ENCODE measurements around the gene SPEF2. TPM values are rescaled to one million over a fixed set of nuclear protein-coding genes. Genes with fewer than 3 reads are reported as not detected.

Gene SPEF2
- total RNA-seq, 1 donor from 2014 or later = 2.7 TPM

DNA sequence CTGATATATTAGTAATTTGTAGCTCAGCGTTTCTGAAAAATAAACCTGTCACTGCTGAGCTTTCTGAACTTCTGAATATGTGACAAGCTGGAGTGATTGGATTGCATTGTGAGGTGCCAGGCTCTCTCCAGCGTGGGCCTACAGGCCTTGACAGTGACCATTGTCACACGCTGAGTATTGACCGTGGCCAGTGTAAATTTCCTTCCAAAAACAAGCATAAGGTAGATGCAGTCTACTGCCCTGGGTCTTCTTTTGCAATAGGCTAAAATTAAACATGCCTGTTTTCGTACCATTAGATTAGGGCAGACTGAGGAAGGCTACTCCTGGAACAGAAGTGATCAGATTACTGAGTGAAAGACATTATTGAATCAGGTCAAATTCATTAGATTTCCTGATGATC, 60.2 kb downstream of the SPEF2 start:
- no peaks in the 10 kb centered on the region for H3K27me3 ChIP-seq (ENCODE audit: low read depth)
- H3K36me3 ChIP-seq = no peaks in the 10 kb centered on the region
- no peak overlapping the region for H3K4me3 ChIP-seq
- TF ChIP-seq CTCF (IDR thresholded peaks at IDR 0.05; ENCODE audit: borderline replicate concordance) = no peak
- intact Hi-C loops (cut with micrococcal nuclease) = no loop called here
- peaks cover 9% of the 10 kb centered on the region for H3K4me1 ChIP-seq
- no peaks in the 10 kb centered on the region for H3K9me3 ChIP-seq (replicated peaks)
- no peak overlapping the region for H3K27ac ChIP-seq (replicated peaks)
- no peak for DNase-seq

DNA sequence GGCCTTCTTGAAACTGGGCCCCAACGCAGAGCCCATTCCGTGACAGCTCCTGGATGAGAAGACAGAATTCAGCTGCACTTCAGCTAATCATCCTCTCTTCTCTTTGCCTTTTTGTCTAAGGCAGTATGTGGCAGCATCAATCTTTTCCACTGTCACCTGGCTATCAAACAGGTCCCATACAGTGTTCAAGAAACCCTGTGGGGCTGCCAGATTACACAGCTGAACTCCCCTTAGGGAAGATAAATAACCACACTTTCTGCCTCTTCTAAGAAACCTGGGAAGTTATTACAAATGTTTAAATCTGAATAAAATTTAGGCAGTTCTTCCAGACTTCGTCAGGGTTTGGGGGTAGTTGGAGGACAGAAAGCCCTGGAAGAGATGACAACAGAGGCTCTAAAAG, 61.0 kb downstream of the SPEF2 start:
- no peak overlapping the region for H3K4me3 ChIP-seq
- no peak for TF ChIP-seq CTCF (IDR thresholded peaks at IDR 0.05; ENCODE audit: borderline replicate concordance)
- no peak for DNase-seq
- no peaks in the 10 kb centered on the region for H3K27me3 ChIP-seq (ENCODE audit: low read depth)
- H3K36me3 ChIP-seq = no peaks in the 10 kb centered on the region
- H3K27ac ChIP-seq (replicated peaks) = no peak overlapping the region
- intact Hi-C loops (cut with micrococcal nuclease) = no loop called here
- no peaks in the 10 kb centered on the region for H3K9me3 ChIP-seq (replicated peaks)
- H3K4me1 ChIP-seq = peaks cover 9% of the 10 kb centered on the region

- no peak for TF ChIP-seq CTCF (IDR thresholded peaks at IDR 0.05; ENCODE audit: borderline replicate concordance)
- DNase-seq = no peak
- intact Hi-C loops (cut with micrococcal nuclease) = no loop called here
- Histone ChIP-seq H3K27ac (replicated peaks) (no peak overlapping the region), H3K4me1 (peaks cover 9% of the 10 kb centered on the region), H3K4me3 (no peak overlapping the region), H3K9me3 (replicated peaks) (no peaks in the 10 kb centered on the region), H3K36me3 (no peaks in the 10 kb centered on the region), H3K27me3 (ENCODE audit: low read depth) (no peaks in the 10 kb centered on the region)
These were observed 61.7 kb downstream of the SPEF2 start for GRCh38 chr5:35679357-35679756.

DNA sequence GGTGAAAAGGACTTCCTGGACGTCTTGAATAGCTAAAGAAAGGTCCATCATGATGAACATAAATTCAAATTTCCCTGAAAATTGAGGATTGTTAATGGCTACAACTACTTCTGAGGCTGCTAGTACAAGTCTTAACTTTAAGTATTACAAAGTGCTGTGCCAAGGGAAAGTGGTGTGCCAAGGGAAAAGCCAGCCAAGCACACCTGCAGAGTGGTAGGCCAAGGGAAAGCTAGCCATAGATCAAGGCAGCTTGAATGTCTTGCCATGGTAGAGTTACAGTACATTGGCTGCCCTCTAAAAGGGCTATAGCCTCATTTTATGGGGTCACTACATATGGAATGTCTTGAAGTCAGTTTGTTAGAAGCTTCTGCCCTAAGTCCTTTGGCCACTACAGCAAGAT, 64.2 kb downstream of the SPEF2 start:
- no peak overlapping the region for H3K27ac ChIP-seq (replicated peaks)
- no peaks in the 10 kb centered on the region for H3K36me3 ChIP-seq
- H3K27me3 ChIP-seq (ENCODE audit: low read depth) = no peaks in the 10 kb centered on the region
- no peak for DNase-seq
- H3K4me3 ChIP-seq = no peak overlapping the region
- intact Hi-C loops (cut with micrococcal nuclease) = no loop called here
- no peaks in the 10 kb centered on the region for H3K9me3 ChIP-seq (replicated peaks)
- peaks cover 21% of the 10 kb centered on the region for H3K4me1 ChIP-seq
- no peak for TF ChIP-seq CTCF (IDR thresholded peaks at IDR 0.05; ENCODE audit: borderline replicate concordance)

DNA sequence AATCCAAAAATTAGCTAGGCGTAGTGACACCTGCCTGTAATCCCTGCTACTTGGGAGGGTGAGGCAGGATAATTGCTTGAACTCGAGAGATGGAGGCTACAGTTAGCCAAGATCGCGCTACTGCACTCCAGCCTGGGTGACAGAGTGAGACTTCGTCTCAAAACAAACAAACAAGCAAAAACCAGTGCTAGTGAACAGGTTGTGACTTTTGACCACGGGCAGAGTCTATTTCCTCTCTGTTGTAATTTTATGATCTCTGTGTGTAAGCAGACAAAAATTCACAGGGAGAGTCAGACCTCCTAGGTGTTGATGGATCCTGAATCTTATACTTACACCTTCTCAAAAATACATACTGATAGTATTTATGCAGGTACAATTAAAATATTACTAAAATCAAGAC, 65.8 kb downstream of the SPEF2 start:
- no peak for TF ChIP-seq CTCF (IDR thresholded peaks at IDR 0.05; ENCODE audit: borderline replicate concordance)
- Histone ChIP-seq H3K9me3 (replicated peaks) (no peaks in the 10 kb centered on the region), H3K36me3 (no peaks in the 10 kb centered on the region), H3K27ac (replicated peaks) (no peak overlapping the region), H3K27me3 (ENCODE audit: low read depth) (no peaks in the 10 kb centered on the region), H3K4me1 (peaks cover 21% of the 10 kb centered on the region), H3K4me3 (no peak overlapping the region)
- DNase-seq = no peak
- intact Hi-C loops (cut with micrococcal nuclease) = no loop called here

GRCh38 chr5:35685161-35685560, 67.5 kb downstream of the SPEF2 start:
- no peak for DNase-seq
- intact Hi-C loops (cut with micrococcal nuclease) = no loop called here
- Histone ChIP-seq H3K4me3 (no peak overlapping the region), H3K4me1 (peaks cover 12% of the 10 kb centered on the region), H3K27me3 (ENCODE audit: low read depth) (no peaks in the 10 kb centered on the region), H3K27ac (replicated peaks) (no peak overlapping the region), H3K9me3 (replicated peaks) (no peaks in the 10 kb centered on the region), H3K36me3 (no peaks in the 10 kb centered on the region)
- TF ChIP-seq CTCF (IDR thresholded peaks at IDR 0.05; ENCODE audit: borderline replicate concordance) = no peak
